Measurements from ENCODE around the gene ABCG4. TPM values are rescaled to one million over a fixed set of nuclear protein-coding genes. Genes with fewer than 3 reads are reported as not detected.
A peak's percentile ranks its signal among the peaks of the same experiment; 100 is the strongest.

ABCG4 gene
- total RNA-seq, 1 experiment from 2014 or later = 1.9 TPM

DNA sequence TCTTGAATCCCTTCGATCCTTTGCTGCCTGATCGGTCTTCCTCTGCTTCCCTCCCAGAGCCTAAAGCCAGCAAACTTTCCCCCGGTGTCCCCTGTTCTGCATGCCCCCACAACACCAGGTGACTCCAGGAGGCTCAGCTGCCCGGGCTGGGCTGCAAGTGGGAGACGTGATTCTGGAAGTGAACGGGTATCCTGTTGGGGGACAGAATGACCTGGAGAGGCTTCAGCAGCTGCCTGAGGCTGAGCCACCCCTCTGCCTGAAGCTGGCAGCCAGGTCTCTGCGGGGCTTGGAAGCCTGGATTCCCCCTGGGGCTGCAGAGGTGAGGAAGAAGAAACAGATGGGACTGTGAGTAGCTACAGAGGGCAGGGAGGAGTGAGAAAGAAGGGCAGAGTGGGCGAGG, 40.0 kb downstream of the ABCG4 start:
- Histone ChIP-seq H2AFZ (ENCODE audit: low read depth, low read length, poor library complexity, severe bottlenecking) (no peak overlapping the region), H3K9me3 (ENCODE audit: control insufficient read depth in 1 of 2, insufficient read depth in 1 of 2, low read depth in 1 of 2, low read length in 2 of 2) (no peaks in the 10 kb centered on the region), H4K20me1 (ENCODE audit: insufficient read depth) (no peaks in the 10 kb centered on the region), H3K4me3 (replicated peaks in 1 of 2; ENCODE audit: low read depth in 1 of 2, low read length in 2 of 2) (no peak overlapping the region), H3K27ac (ENCODE audit: low read depth, low read length) (no peak overlapping the region), H3K27me3 (ENCODE audit: insufficient read depth, low read length) (no peaks in the 10 kb centered on the region), H3K4me2 (ENCODE audit: low read length) (0 out of 2 replicates have a peak overlapping the region, but pooled peaks have one; percentile 5), H3K9ac (ENCODE audit: low read length) (no peak overlapping the region), H3K9me2 (ENCODE audit: insufficient read depth) (no peaks in the 10 kb centered on the region), H3K79me2 (ENCODE audit: insufficient read depth, low read length) (no peaks in the 10 kb centered on the region), H3K4me1 (ENCODE audit: control insufficient read depth in 1 of 2, insufficient read depth in 2 of 2, low read length in 2 of 2) (peaks cover 4 to 17% of the 10 kb centered on the region in 2 experiments; a peak in 3 of 4 replicates), H3K36me3 (ENCODE audit: control insufficient read depth in 1 of 2, insufficient read depth in 2 of 2, low read length in 2 of 2) (no peaks in the 10 kb centered on the region)
- ChIA-PET POLR2A (no interaction called here), RAD21 (ENCODE audit: low non-redundant PET in 1 of 2, low total read pairs in 2 of 2, uncharacterized antibody in 2 of 2, unreplicated experiment in 2 of 2) (no interaction called here), CTCF (no interaction called here)
- intact Hi-C loops (cut with micrococcal nuclease) = no loop called here
- DNase-seq (ENCODE audit: low read depth, low spot score) (no peak), ATAC-seq (no peak)
- BruUV-seq (replicated peaks) = no TSS peak
- no peak for TF ChIP-seq TCF7L2 (IDR thresholded peaks at IDR 0.05; ENCODE audit: borderline replicate concordance, extremely low read depth, insufficient read depth, insufficient read length)
- no peak for TF ChIP-seq SP1 (IDR thresholded peaks at IDR 0.05; ENCODE audit: low read depth)
- no peak for TF ChIP-seq ATF3 (IDR thresholded peaks at IDR 0.05)
- TF ChIP-seq POLR2A (IDR thresholded peaks at IDR 0.05; ENCODE audit: borderline replicate concordance, extremely low read depth, insufficient read depth, insufficient read length) = no peak
- TF ChIP-seq EZH2 (IDR thresholded peaks at IDR 0.05) = no peak
- no peak for TF ChIP-seq CBX3 (IDR thresholded peaks at IDR 0.05; ENCODE audit: low read depth)
- TF ChIP-seq, protein P1, sequence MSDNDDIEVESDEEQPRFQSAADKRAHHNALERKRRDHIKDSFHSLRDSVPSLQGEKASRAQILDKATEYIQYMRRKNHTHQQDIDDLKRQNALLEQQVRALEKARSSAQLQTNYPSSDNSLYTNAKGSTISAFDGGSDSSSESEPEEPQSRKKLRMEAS (IDR thresholded peaks at IDR 0.05) = no peak
- TF ChIP-seq ELF1 (IDR thresholded peaks at IDR 0.05; ENCODE audit: borderline replicate concordance, low read depth) = no peak
- TF ChIP-seq YY1 (IDR thresholded peaks at IDR 0.05; ENCODE audit: extremely low read depth, insufficient replicate concordance, low read depth, low read length) = no peak
- TF ChIP-seq FOSL1 (IDR thresholded peaks at IDR 0.05; ENCODE audit: low read depth) = no peak
- TF ChIP-seq EZH2phosphoT487 (IDR thresholded peaks at IDR 0.05; ENCODE audit: borderline replicate concordance) = no peak
- TF ChIP-seq JUND (IDR thresholded peaks at IDR 0.05) = no peak
- TF ChIP-seq POLR2AphosphoS5 (IDR thresholded peaks at IDR 0.05; ENCODE audit: low read depth, low read length) = no peak
